Ovary (tissue), 9 donors: ENCODE data around the gene CHCHD3. TPM values are rescaled to one million over a fixed set of nuclear protein-coding genes. Genes with fewer than 3 reads are reported as not detected.

Experiments used
- DNase-seq, 5 donors: peaks; one replicate each; pipeline ENCODE4 v3.0.0-alpha.2; 2019 to 2020
- H3K27ac ChIP-seq, 2 donors: fragments of 200-600 bp; one replicate each; pipeline versions ENCODE4 v1.5.1 to v1.8.0; 2019 to 2022
- H3K27me3 ChIP-seq: fragments of 200-600 bp; one replicate; pipeline ENCODE4 v1.8.0; 2022
- H3K36me3 ChIP-seq: fragments of 200-600 bp; sonication (generic); one replicate; pipeline ENCODE4 v1.5.1; 2019
- H3K4me1 ChIP-seq: one replicate; pipeline ENCODE4 v1.8.1; 2013; ENCODE audit warnings: mild to moderate bottlenecking, moderate library complexity; ENCODE audit not compliant: insufficient read depth
- H3K4me3 ChIP-seq: fragments of 200-600 bp; sonication (generic); one replicate; pipeline ENCODE4 v1.5.1; 2017
- H3K9me3 ChIP-seq, 2 donors: fragments of 200-600 bp in 1 of 2; sonication (generic) in 1 of 2; one replicate each; pipeline versions ENCODE4 v1.5.1 to v1.8.1; 2013 to 2019; ENCODE audit warnings: mild to moderate bottlenecking in 1 of 2, moderate library complexity in 1 of 2
- EP300 ChIP-seq: sonication (generic); formaldehyde crosslinking; IDR thresholded peaks from one replicate; pipeline ENCODE4 v1.6.1; 2017; ENCODE audit warnings: antibody characterized with exemption
- POLR2A ChIP-seq: fragments of 450-650 bp; IDR thresholded peaks from one replicate; pipeline ENCODE4 v1.6.1; 2017; ENCODE audit warnings: antibody characterized with exemption, mild to moderate bottlenecking, moderate library complexity
- WGBS, 3 donors: extraction: QIAGEN DNeasy Blood & Tissue Kit in 1 of 3; methylation state at CpG; one replicate each; pipeline versions ENCODE4 v1.1.5 to v1.1.7; 2013 to 2017; 5-methylcytosine and 5-hydroxymethylcytosine counted together
- intact Hi-C, 4 donors: fragments of 100-400 bp; cut with DNase I; formaldehyde crosslinking; loops; one replicate each; pipeline versions ENCODE4 v1.11.0 to v1.15.1; 2022 to 2023
- polyA plus RNA-seq, 2 donors: library from polyadenylated mRNA; stranded (reverse); fragments of 200-250 nt in 1 of 2; fragments of 350-450 nt in 1 of 2; fragmentation: Illumina TruSeq in 1 of 2; extraction: RNeasy Lipid Tissue Mini Kit (QIAGEN cat#74804) in 1 of 2; gene quantifications; one replicate each; pipeline ENCODE4 v1.2.3, GENCODE V29; 2013 to 2014
- total RNA-seq, 7 donors: library from RNA; depleted of rRNA in 2 of 7; stranded (reverse); fragments of >200 nt in 2 of 7; fragmentation: NEBNext Ultra II Directional in 3 of 7; extraction: Animal tissue kit (Norgen Biotek cat#: 25700) in 3 of 7; gene quantifications; one replicate each; pipeline versions ENCODE4 v1.1.0 to v1.2.4, GENCODE V29; 2016 to 2023
- TF ChIP-seq, protein P1 (sequence below), 3 donors: fragments of 450-650 bp in 2 of 3; fragments of 200-600 bp in 1 of 3; IDR thresholded peaks; one replicate each; pipeline versions ENCODE4 v1.5.1 to v1.8.0; 2016 to 2022; ENCODE audit warnings: antibody characterized with exemption in 3 of 3, mild to moderate bottlenecking in 1 of 3
- donor health status: DM: no; HTN: no; CAD: no; lungs with moderate emphysema.
- donor health status: DM: no; HTN: no; CAD: no.
- donor health status: Bipolar disorder and iron deficiency.
- donor health status: DM: yes; HTN: yes; CAD: no.
- donor health status: DM: no; HTN: no; CAD: no.
- donor health status: DM: yes; HTN: yes; CAD: no.

The CHCHD3 gene
- total and polyA plus RNA-seq, 9 donors, result 31.4 to 59.1 (median 36.7) TPM

- 57 to 66% (median 64%) methylated on average over 2 of the region's 2 CpGs for WGBS, 3 donors
- no peaks in the 10 kb centered on the region for H3K9me3 ChIP-seq
- H3K4me1 ChIP-seq, result peaks cover 4% of the 10 kb centered on the region
- H3K36me3 ChIP-seq, result no peaks in the 10 kb centered on the region
- no peak for DNase-seq
- no peak overlapping the region for H3K27ac ChIP-seq
- no peaks in the 10 kb centered on the region for H3K27me3 ChIP-seq
- intact Hi-C loops, result no loop called here
- H3K4me3 ChIP-seq, result no peak overlapping the region
- TF ChIP-seq EP300 (no peak), POLR2A (no peak)
- TF ChIP-seq, protein P1, sequence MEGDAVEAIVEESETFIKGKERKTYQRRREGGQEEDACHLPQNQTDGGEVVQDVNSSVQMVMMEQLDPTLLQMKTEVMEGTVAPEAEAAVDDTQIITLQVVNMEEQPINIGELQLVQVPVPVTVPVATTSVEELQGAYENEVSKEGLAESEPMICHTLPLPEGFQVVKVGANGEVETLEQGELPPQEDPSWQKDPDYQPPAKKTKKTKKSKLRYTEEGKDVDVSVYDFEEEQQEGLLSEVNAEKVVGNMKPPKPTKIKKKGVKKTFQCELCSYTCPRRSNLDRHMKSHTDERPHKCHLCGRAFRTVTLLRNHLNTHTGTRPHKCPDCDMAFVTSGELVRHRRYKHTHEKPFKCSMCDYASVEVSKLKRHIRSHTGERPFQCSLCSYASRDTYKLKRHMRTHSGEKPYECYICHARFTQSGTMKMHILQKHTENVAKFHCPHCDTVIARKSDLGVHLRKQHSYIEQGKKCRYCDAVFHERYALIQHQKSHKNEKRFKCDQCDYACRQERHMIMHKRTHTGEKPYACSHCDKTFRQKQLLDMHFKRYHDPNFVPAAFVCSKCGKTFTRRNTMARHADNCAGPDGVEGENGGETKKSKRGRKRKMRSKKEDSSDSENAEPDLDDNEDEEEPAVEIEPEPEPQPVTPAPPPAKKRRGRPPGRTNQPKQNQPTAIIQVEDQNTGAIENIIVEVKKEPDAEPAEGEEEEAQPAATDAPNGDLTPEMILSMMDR (IDR thresholded peaks at IDR 0.05), result no peak
These were observed 56.8 kb downstream of the CHCHD3 start for GRCh38 chr7:133025056-133025455.

DNA sequence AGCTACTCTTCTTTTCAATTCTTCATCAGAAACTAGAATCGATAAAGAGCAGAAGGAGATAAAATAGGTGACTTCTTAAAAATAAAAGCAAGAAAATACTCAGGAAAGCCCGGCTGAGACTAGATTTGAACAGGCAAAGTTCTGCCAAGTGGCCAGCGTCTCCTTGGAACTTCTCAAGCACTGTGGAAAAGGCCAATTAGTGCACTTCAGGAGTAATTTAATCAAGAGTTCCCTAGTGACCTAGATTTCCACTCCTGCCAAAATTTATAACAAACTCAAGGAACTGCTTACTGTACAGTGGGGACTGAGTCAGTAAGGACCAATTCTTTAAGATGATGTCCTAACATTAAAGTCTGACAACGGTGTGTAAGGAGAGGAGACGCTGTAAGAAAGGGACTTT, 57.3 kb downstream of the CHCHD3 start:
- TF ChIP-seq EP300 (no peak), POLR2A (no peak)

GRCh38 chr7:133023370-133024071, 58.4 kb downstream of the CHCHD3 start:
- 70 to 73% (median 70%) methylated on average over 4 of the region's 4 CpGs for WGBS, 3 donors
- H3K27ac ChIP-seq, result no peak overlapping the region
- intact Hi-C loops, result no loop called here
- no peaks in the 10 kb centered on the region for H3K27me3 ChIP-seq
- DNase-seq, result no peak
- H3K4me3 ChIP-seq, result no peak overlapping the region
- H3K36me3 ChIP-seq, result no peaks in the 10 kb centered on the region
- no peaks in the 10 kb centered on the region for H3K4me1 ChIP-seq
- TF ChIP-seq POLR2A (no peak), EP300 (no peak)
- TF ChIP-seq, protein P1 (IDR thresholded peaks at IDR 0.05), result no peak
- no peaks in the 10 kb centered on the region for H3K9me3 ChIP-seq

More for the DNA sequence above, 57.3 kb downstream of the CHCHD3 start:
- Histone ChIP-seq H3K9me3 (no peaks in the 10 kb centered on the region), H3K4me1 (peaks cover 2% of the 10 kb centered on the region), H3K27ac (no peak overlapping the region), H3K4me3 (no peak overlapping the region), H3K36me3 (no peaks in the 10 kb centered on the region), H3K27me3 (no peaks in the 10 kb centered on the region)
- intact Hi-C loops, result no loop called here
- 75 to 79% (median 78%) methylated on average over 5 of the region's 5 CpGs for WGBS, 3 donors
- DNase-seq, result no peak

DNA sequence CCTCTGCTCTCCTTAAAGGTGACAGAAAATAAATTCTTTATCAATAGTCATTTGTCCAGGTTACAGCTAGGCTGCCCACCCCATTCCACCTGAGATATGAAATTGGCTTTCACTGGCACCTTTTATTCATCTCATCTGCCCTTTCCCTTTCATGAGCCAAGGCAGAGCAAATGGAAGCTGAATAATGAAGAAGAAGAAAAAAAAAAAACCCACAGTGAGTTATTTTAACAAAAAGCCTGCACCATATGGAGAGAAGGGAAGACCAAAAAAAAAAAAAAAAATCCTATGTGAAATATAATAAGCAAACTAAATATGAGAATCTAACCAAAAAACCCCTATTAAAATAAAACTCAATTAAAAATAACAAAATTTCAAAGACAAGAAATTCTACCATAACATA, 59.2 kb downstream of the CHCHD3 start:
- no peak for DNase-seq
- no peaks in the 10 kb centered on the region for H3K9me3 ChIP-seq
- H3K27me3 ChIP-seq, result no peaks in the 10 kb centered on the region
- no peak overlapping the region for H3K4me3 ChIP-seq
- H3K36me3 ChIP-seq, result no peaks in the 10 kb centered on the region
- intact Hi-C loops, result no loop called here
- no peak for TF ChIP-seq POLR2A
- TF ChIP-seq, protein P1 (IDR thresholded peaks at IDR 0.05), result no peak
- no peak for TF ChIP-seq EP300
- no peaks in the 10 kb centered on the region for H3K4me1 ChIP-seq
- H3K27ac ChIP-seq, result no peak overlapping the region

GRCh38 chr7:133021196-133021595, 60.7 kb downstream of the CHCHD3 start:
- no peaks in the 10 kb centered on the region for H3K36me3 ChIP-seq

More at GRCh38 chr7:133021196-133021595, 60.7 kb downstream of the CHCHD3 start:
- intact Hi-C loops, result no loop called here
- Histone ChIP-seq H3K4me1 (no peaks in the 10 kb centered on the region), H3K9me3 (no peaks in the 10 kb centered on the region), H3K4me3 (no peak overlapping the region), H3K27ac (no peak overlapping the region), H3K27me3 (no peaks in the 10 kb centered on the region)
- TF ChIP-seq EP300, result no peak
- no peak for DNase-seq
- 64 to 81% (median 78%) methylated on average over 3 of the region's 3 CpGs for WGBS, 3 donors
